Caco-2 (cell line): Measurements from ENCODE around the gene EHMT1. TPM values are rescaled to one million over a fixed set of nuclear protein-coding genes. Genes with fewer than 3 reads are reported as not detected.

Source experiments
- BruUV-seq: library from RNA; stranded (reverse); fragments of 400-500 nt; replicated peaks from 2 replicates; lab custom pipeline; 2021; lab: Mats Ljungman, UMichigan
- CTCF ChIA-PET: fragments of 300-600 bp; sonication (Branson Sonifier 250); formaldehyde crosslinking; loops from one replicate; lab custom pipeline; 2022; ENCODE audit warnings: antibody characterized with exemption; lab: Charles Lee
- POLR2A ChIA-PET: fragments of 300-600 bp; sonication (Branson Sonifier 250); formaldehyde crosslinking; loops from one replicate; lab custom pipeline; 2022; ENCODE audit warnings: antibody characterized with exemption; lab: Charles Lee
- DNase-seq, 2 experiments: peaks; one replicate each; pipeline versions ENCODE4 v3.0.0 to v3.0.0-alpha.2; 2020 to 2022
- H3K27me3 ChIP-seq: replicated peaks from 2 replicates; pipeline ENCODE4 v1.6.0; 2011; ENCODE audit warnings: low read length; ENCODE audit not compliant: control insufficient read depth, insufficient read depth
- H3K36me3 ChIP-seq: 2 replicates; pipeline ENCODE4 v1.5.1; 2011; ENCODE audit warnings: low read length; ENCODE audit not compliant: control insufficient read depth, insufficient read depth
- H3K4me1 ChIP-seq: fragments of 250-450 bp; sonication (Bioruptor Pico); 2 replicates; pipeline ENCODE4 v1.5.1; 2020; ENCODE audit warnings: mild to moderate bottlenecking
- H3K4me3 ChIP-seq: 2 replicates; pipeline ENCODE4 v1.5.1; 2011; ENCODE audit warnings: low read depth, mild to moderate bottlenecking, control low read depth, low read length
- H3K9me3 ChIP-seq: fragments of 250-450 bp; sonication (Bioruptor Pico); 2 replicates; pipeline ENCODE4 v1.5.1; 2020; ENCODE audit warnings: mild to moderate bottlenecking, moderate library complexity
- H3K27ac Mint-ChIP-seq: one replicate; pipeline ENCODE4 v1.8.0; 2022; ENCODE audit warnings: mixed read lengths; ENCODE audit not compliant: unreplicated experiment
- H3K27me3 Mint-ChIP-seq: one replicate; pipeline ENCODE4 v1.8.0; 2022; ENCODE audit warnings: mixed read lengths; ENCODE audit not compliant: insufficient read depth, unreplicated experiment
- H3K36me3 Mint-ChIP-seq: one replicate; pipeline ENCODE4 v1.8.0; 2022; ENCODE audit warnings: mild to moderate bottlenecking, mixed read lengths; ENCODE audit not compliant: insufficient read depth, unreplicated experiment
- H3K4me1 Mint-ChIP-seq: one replicate; pipeline ENCODE4 v1.8.0; 2022; ENCODE audit warnings: low read depth, mixed read lengths; ENCODE audit not compliant: unreplicated experiment
- H3K4me3 Mint-ChIP-seq: one replicate; pipeline ENCODE4 v1.8.0; 2022; ENCODE audit warnings: mild to moderate bottlenecking, moderate library complexity, mixed read lengths; ENCODE audit not compliant: unreplicated experiment
- H3K9me3 Mint-ChIP-seq: one replicate; pipeline ENCODE4 v1.8.0; 2022; ENCODE audit warnings: mixed read lengths; ENCODE audit not compliant: unreplicated experiment
- intact Hi-C: fragments of 100-400 bp; cut with micrococcal nuclease; formaldehyde crosslinking; loops from one replicate; pipeline ENCODE4 v1.10.0; 2022; ENCODE audit not compliant: unreplicated experiment
- total RNA-seq: library from RNA; stranded (reverse); gene quantifications from 2 replicates; pipeline ENCODE4 v1.2.3, GENCODE V29; 2022
- TF ChIP-seq, protein P1 (sequence below), 2 experiments: fragments of 200-600 bp in 1 of 2; IDR thresholded peaks; 1 replicate in 1 of 2; 2 replicates in 1 of 2; pipeline versions ENCODE4 v1.5.1 to v1.8.0; 2011 to 2022; ENCODE audit warnings: antibody characterized with exemption in 1 of 2, control low read depth in 1 of 2, inconsistent platforms in 1 of 2, low read depth in 1 of 2, low read length in 1 of 2, mild to moderate bottlenecking in 1 of 2, moderate library complexity in 1 of 2; ENCODE audit not compliant: insufficient read depth in 1 of 2, severe bottlenecking in 1 of 2, unreplicated experiment in 1 of 2

The EHMT1 gene
- total RNA-seq, 1 experiment from 2014 or later = 92.9 TPM

DNA sequence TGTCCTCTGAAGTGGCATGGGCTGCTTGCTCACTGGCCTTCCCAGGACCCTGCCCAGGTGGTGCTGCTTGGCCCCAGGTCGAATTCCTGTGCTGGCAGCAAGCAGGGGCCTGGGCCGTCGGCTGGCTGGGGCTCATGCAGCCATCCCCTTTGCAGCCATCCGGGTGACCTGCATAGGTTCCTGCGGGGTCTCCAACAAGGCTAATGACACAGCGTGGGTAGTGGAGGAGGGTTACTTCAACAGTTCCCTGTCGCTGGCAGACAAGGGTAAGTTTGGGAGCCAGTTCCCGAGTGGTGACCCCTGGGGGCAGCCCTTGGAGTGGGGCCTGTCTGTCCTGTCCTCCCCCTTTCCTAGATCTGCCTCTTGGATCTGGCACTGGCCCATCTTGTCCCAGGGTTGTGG, 6.1 kb upstream of the EHMT1 start:
- Histone ChIP-seq H3K27me3 (no peaks in the 10 kb centered on the region), H3K9me3 (no peaks in the 10 kb centered on the region), H3K4me3 (no peak overlapping the region), H3K4me1 (peaks cover 36% of the 10 kb centered on the region), H3K36me3 (no peaks in the 10 kb centered on the region; the same call in none of the 2 replicates)
- Mint-ChIP-seq H3K9me3 (no peaks in the 10 kb centered on the region), H3K4me1 (peaks cover 22% of the 10 kb centered on the region), H3K4me3 (peak overlapping the region; percentile 59), H3K36me3 (peaks cover 57% of the 10 kb centered on the region), H3K27ac (peak overlapping the region; percentile 98), H3K27me3 (no peaks in the 10 kb centered on the region)
- DNase-seq = no peak
- TF ChIP-seq, protein P1, sequence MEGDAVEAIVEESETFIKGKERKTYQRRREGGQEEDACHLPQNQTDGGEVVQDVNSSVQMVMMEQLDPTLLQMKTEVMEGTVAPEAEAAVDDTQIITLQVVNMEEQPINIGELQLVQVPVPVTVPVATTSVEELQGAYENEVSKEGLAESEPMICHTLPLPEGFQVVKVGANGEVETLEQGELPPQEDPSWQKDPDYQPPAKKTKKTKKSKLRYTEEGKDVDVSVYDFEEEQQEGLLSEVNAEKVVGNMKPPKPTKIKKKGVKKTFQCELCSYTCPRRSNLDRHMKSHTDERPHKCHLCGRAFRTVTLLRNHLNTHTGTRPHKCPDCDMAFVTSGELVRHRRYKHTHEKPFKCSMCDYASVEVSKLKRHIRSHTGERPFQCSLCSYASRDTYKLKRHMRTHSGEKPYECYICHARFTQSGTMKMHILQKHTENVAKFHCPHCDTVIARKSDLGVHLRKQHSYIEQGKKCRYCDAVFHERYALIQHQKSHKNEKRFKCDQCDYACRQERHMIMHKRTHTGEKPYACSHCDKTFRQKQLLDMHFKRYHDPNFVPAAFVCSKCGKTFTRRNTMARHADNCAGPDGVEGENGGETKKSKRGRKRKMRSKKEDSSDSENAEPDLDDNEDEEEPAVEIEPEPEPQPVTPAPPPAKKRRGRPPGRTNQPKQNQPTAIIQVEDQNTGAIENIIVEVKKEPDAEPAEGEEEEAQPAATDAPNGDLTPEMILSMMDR (IDR thresholded peaks at IDR 0.05; ENCODE audit: insufficient read depth in 1 of 2, low read depth in 1 of 2, low read length in 1 of 2, severe bottlenecking in 1 of 2, unreplicated experiment in 1 of 2) = no peak
- CTCF ChIA-PET = no interaction called here
- POLR2A ChIA-PET = interaction anchor here (0.6 to 1.0 kb wide), 2 partner anchors 16 to 39 kb away, joined by 3 read pairs; no protein-coding TSS in a partner anchor
- intact Hi-C loops = loop anchor here (2.0 kb wide), 1 partner anchor 22 kb away; the partner anchor contains the start of gene ZMYND19
- BruUV-seq = TSS peak; percentile 13

- H3K9me3 ChIP-seq = no peaks in the 10 kb centered on the region
- DNase-seq = no peak
- H3K36me3 Mint-ChIP-seq = peaks cover 62% of the 10 kb centered on the region
- H3K4me3 ChIP-seq = no peak overlapping the region
- H3K36me3 ChIP-seq = no peaks in the 10 kb centered on the region; the same call in none of the 2 replicates
- peaks cover 33% of the 10 kb centered on the region for H3K4me1 ChIP-seq
- H3K27me3 Mint-ChIP-seq = no peaks in the 10 kb centered on the region
- peaks cover 22% of the 10 kb centered on the region for H3K4me1 Mint-ChIP-seq
- BruUV-seq = no TSS peak
- ChIA-PET POLR2A (no interaction called here), CTCF (no interaction called here)
- no peaks in the 10 kb centered on the region for H3K27me3 ChIP-seq
- H3K27ac Mint-ChIP-seq = peak overlapping the region; percentile 98
- no peaks in the 10 kb centered on the region for H3K9me3 Mint-ChIP-seq
- intact Hi-C loops = loop anchor here (2.0 kb wide), 1 partner anchor 22 kb away; the partner anchor contains the start of gene ZMYND19
- TF ChIP-seq, protein P1 (IDR thresholded peaks at IDR 0.05; ENCODE audit: insufficient read depth in 1 of 2, low read depth in 1 of 2, low read length in 1 of 2, severe bottlenecking in 1 of 2, unreplicated experiment in 1 of 2) = no peak
- H3K4me3 Mint-ChIP-seq = peak overlapping the region; percentile 29
These were observed 5.5 kb upstream of the EHMT1 start for GRCh38 chr9:137613259-137613658.

DNA sequence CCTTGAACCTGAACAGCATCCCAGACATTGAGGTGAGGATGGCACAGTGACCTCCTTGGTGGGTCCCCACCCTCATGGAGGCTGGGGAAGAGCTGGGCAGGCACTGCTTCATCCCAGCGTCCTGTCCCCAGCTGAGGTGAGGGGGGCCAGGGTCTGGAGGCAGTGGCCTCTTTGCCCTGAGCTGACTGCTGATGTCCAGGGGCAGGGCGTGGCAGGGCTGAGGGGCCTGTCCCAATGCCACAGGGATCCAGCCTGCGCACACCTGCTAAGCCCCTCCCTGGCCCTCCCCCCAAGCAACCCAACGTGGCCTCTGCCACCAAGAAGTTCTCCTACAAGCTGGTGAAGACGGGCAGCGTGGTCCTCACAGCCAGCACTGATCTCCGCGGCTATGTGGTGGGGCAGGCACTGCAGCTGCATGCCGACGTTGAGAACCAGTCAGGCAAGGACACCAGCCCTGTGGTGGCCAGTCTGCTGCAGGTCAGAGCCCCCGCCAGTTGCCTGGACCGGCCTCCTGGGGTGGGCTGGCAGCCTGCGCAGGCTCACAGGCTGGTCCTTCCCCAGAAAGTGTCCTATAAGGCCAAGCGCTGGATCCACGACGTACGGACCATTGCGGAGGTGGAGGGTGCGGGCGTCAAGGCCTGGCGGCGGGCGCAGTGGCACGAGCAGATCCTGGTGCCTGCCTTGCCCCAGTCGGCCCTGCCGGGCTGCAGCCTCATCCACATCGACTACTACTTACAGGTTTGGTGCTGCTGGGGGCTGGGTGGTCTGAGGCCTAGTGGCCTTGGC, 4.9 kb upstream of the EHMT1 start:
- Histone ChIP-seq H3K4me1 (peaks cover 33% of the 10 kb centered on the region), H3K27me3 (no peaks in the 10 kb centered on the region), H3K9me3 (no peaks in the 10 kb centered on the region), H3K36me3 (no peaks in the 10 kb centered on the region; the same call in none of the 2 replicates), H3K4me3 (no peak overlapping the region)
- BruUV-seq = no TSS peak
- Mint-ChIP-seq H3K4me1 (peaks cover 22% of the 10 kb centered on the region), H3K27ac (peak overlapping the region; percentile 98), H3K27me3 (no peaks in the 10 kb centered on the region), H3K4me3 (no peak overlapping the region), H3K9me3 (no peaks in the 10 kb centered on the region), H3K36me3 (peaks cover 69% of the 10 kb centered on the region)
- CTCF ChIA-PET = no interaction called here
- intact Hi-C loops = loop anchor here (2.0 kb wide), 1 partner anchor 23 kb away; the partner anchor contains the start of gene ZMYND19
- POLR2A ChIA-PET = no interaction called here
- DNase-seq = no peak
- TF ChIP-seq, protein P1 (IDR thresholded peaks at IDR 0.05; ENCODE audit: insufficient read depth in 1 of 2, low read depth in 1 of 2, low read length in 1 of 2, severe bottlenecking in 1 of 2, unreplicated experiment in 1 of 2) = no peak
